Measurements from ENCODE around the gene PLXDC1. TPM values are rescaled to one million over a fixed set of nuclear protein-coding genes. Genes with fewer than 3 reads are reported as not detected.
A peak's percentile ranks its signal among the peaks of the same experiment; 100 is the strongest.

PLXDC1 gene
- total RNA-seq, 1 donor from 2014 or later, result under 0.01 TPM

GRCh38 chr17:39166437-39167335 is 15.2 kb upstream of the PLXDC1 start:
- H3K4me3 ChIP-seq (ENCODE audit: low read depth, low read length), result no peak overlapping the region
- DNase-seq (ENCODE audit: low read depth) (peak; percentile 42), FAIRE-seq (no peak)
- H3K36me3 ChIP-seq (ENCODE audit: control insufficient read depth, insufficient read depth, low read length), result no peaks in the 10 kb centered on the region
- H3K27me3 ChIP-seq (ENCODE audit: control insufficient read depth, insufficient read depth, low read length), result peaks cover 5% of the 10 kb centered on the region
- TF ChIP-seq CTCF (IDR thresholded peaks at IDR 0.05; ENCODE audit: insufficient read depth, low read length, severe bottlenecking), result no peak

GRCh38 chr17:39165841-39166349 is 14.5 kb upstream of the PLXDC1 start, which contains the start of gene ARL5C:
Gene ARL5C, minus strand, starts transcription at chr17:39166161. Its CDS starts 401 bp downstream, at chr17:39165760.
- no peaks in the 10 kb centered on the region for H3K36me3 ChIP-seq (ENCODE audit: control insufficient read depth, insufficient read depth, low read length)
- peak within 1 kb of the TSS; percentile 22 for H3K4me3 ChIP-seq (ENCODE audit: low read depth, low read length)
- DNase-seq (ENCODE audit: low read depth) (no peak), FAIRE-seq (no peak)
- H3K27me3 ChIP-seq (ENCODE audit: control insufficient read depth, insufficient read depth, low read length), result peaks cover 5% of the 10 kb centered on the region
- no peak for TF ChIP-seq CTCF (IDR thresholded peaks at IDR 0.05; ENCODE audit: insufficient read depth, low read length, severe bottlenecking)

- DNase-seq (ENCODE audit: low read depth) (no peak), FAIRE-seq (no peak)
- Histone ChIP-seq H3K27me3 (ENCODE audit: control insufficient read depth, insufficient read depth, low read length) (peaks cover 5% of the 10 kb centered on the region), H3K36me3 (ENCODE audit: control insufficient read depth, insufficient read depth, low read length) (no peaks in the 10 kb centered on the region), H3K4me3 (ENCODE audit: low read depth, low read length) (peak overlapping the region; percentile 22)
- TF ChIP-seq CTCF (IDR thresholded peaks at IDR 0.05; ENCODE audit: insufficient read depth, low read length, severe bottlenecking), result no peak
These were observed 13.9 kb upstream of the PLXDC1 start for GRCh38 chr17:39165178-39165840.

GRCh38 chr17:39164675-39165143 is 13.3 kb upstream of the PLXDC1 start:
- DNase-seq (ENCODE audit: low read depth) (peak; percentile 69), FAIRE-seq (no peak)
- peak; percentile 97 for TF ChIP-seq CTCF (IDR thresholded peaks at IDR 0.05; ENCODE audit: insufficient read depth, low read length, severe bottlenecking)
- Histone ChIP-seq H3K4me3 (ENCODE audit: low read depth, low read length) (peak overlapping the region; percentile 22), H3K36me3 (ENCODE audit: control insufficient read depth, insufficient read depth, low read length) (no peaks in the 10 kb centered on the region), H3K27me3 (ENCODE audit: control insufficient read depth, insufficient read depth, low read length) (peaks cover 5% of the 10 kb centered on the region)

GRCh38 chr17:39161962-39162361 is 10.5 kb upstream of the PLXDC1 start:
- FAIRE-seq (no peak), DNase-seq (ENCODE audit: low read depth) (no peak)
- H3K36me3 ChIP-seq (ENCODE audit: control insufficient read depth, insufficient read depth, low read length), result no peaks in the 10 kb centered on the region
- no peak overlapping the region for H3K4me3 ChIP-seq (ENCODE audit: low read depth, low read length)
- H3K27me3 ChIP-seq (ENCODE audit: control insufficient read depth, insufficient read depth, low read length), result peaks cover 5% of the 10 kb centered on the region
- no peak for TF ChIP-seq CTCF (IDR thresholded peaks at IDR 0.05; ENCODE audit: insufficient read depth, low read length, severe bottlenecking)

Data from bronchial epithelial cell (primary cell).